Adrenal gland (tissue), 12 donors: ENCODE measurements around the gene OR10A6. TPM values are rescaled to one million over a fixed set of nuclear protein-coding genes. Genes with fewer than 3 reads are reported as not detected.

Experiments used
- DNase-seq, 7 donors: peaks; one replicate each; pipeline ENCODE4 v3.0.0-alpha.2; 2019 to 2020
- H3K27ac ChIP-seq, 5 donors: fragments of 200-600 bp; sonication (generic) in 4 of 5; 1 replicate in 3 of 5; 2 replicates in 2 of 5; pipeline versions ENCODE4 v1.5.1 to v1.8.0; 2016 to 2020; ENCODE audit warnings: mild to moderate bottlenecking in 1 of 5
- H3K27me3 ChIP-seq: fragments of 200-600 bp; 2 replicates; pipeline ENCODE4 v1.8.0; 2021
- H3K36me3 ChIP-seq, 2 donors: fragments of 200-600 bp; replicated peaks in 1 of 2; 1 replicate in 1 of 2; 2 replicates in 1 of 2; pipeline versions ENCODE4 v1.5.1 to v1.8.0; 2018 to 2022
- H3K4me1 ChIP-seq, 2 donors: fragments of 200-600 bp; replicated peaks in 1 of 2; 1 replicate in 1 of 2; 2 replicates in 1 of 2; pipeline versions ENCODE4 v1.5.1 to v1.8.0; 2018 to 2021
- H3K4me3 ChIP-seq, 4 donors: fragments of 200-600 bp; sonication (generic) in 3 of 4; one replicate each; pipeline ENCODE4 v1.5.1; 2016 to 2018
- H3K9me3 ChIP-seq, 3 donors: fragments of 200-600 bp; sonication (generic) in 1 of 3; replicated peaks in 1 of 3; 1 replicate in 2 of 3; 2 replicates in 1 of 3; pipeline versions ENCODE4 v1.5.1 to v1.8.0; 2016 to 2021
- POLR2A ChIP-seq, 2 donors: fragments of 450-650 bp; IDR thresholded peaks; one replicate each; pipeline ENCODE4 v1.6.1; 2017; ENCODE audit warnings: antibody characterized with exemption in 2 of 2, mild to moderate bottlenecking in 2 of 2, moderate library complexity in 1 of 2
- WGBS, 4 donors: extraction: QIAGEN DNeasy Blood & Tissue Kit in 2 of 4; methylation state at CpG; one replicate each; pipeline versions ENCODE4 v1.1.5 to v1.1.7; 2013 to 2017; 5-methylcytosine and 5-hydroxymethylcytosine counted together
- intact Hi-C, 2 donors: fragments of 100-400 bp; cut with DNase I; formaldehyde crosslinking; loops; one replicate each; pipeline versions ENCODE4 v1.14.1 to v1.15.0; 2022 to 2023
- polyA plus RNA-seq, 3 donors: library from polyadenylated mRNA; stranded (reverse); fragments of 200-250 nt in 2 of 3; fragments of 350-450 nt in 1 of 3; fragmentation: Illumina TruSeq in 1 of 3; extraction: RNeasy Lipid Tissue Mini Kit (QIAGEN cat#74804) in 1 of 3; gene quantifications; one replicate each; pipeline ENCODE4 v1.2.3, GENCODE V29; 2013 to 2014
- total RNA-seq, 9 donors: library from RNA; depleted of rRNA in 4 of 9; stranded (reverse); fragments of >200 nt in 4 of 9; fragments of 120-200 nt in 1 of 9; fragmentation: NEBNext Ultra II Directional in 1 of 9; extraction: Animal tissue kit (Norgen Biotek cat#: 25700) in 1 of 9; gene quantifications; one replicate each; pipeline versions ENCODE4 v1.1.0 to v1.2.4, GENCODE V29; 2013 to 2023
- TF ChIP-seq, protein P1 (sequence below), 6 experiments: fragments of 450-650 bp in 4 of 6; fragments of 200-600 bp in 2 of 6; sonication (generic) in 1 of 6; IDR thresholded peaks; 1 replicate in 5 of 6; 2 replicates in 1 of 6; pipeline versions ENCODE4 v1.5.1 to v1.8.0; 2016 to 2021; ENCODE audit warnings: antibody characterized with exemption in 6 of 6, mild to moderate bottlenecking in 2 of 6, moderate library complexity in 1 of 6
- donor health status: healthy with polysubstance abuse.
- donor health status: Bipolar disorder and iron deficiency.
- donor health status: DM: yes; HTN: yes; CAD: no.
- donor health status: DM: no; HTN: no; CAD: no.
- donor health status: DM: no; HTN: no; CAD: no.
- donor health status: DM: yes; HTN: yes; CAD: no.

Gene OR10A6
- total and polyA plus RNA-seq, 12 donors, result not detected

- H3K4me1 ChIP-seq, result no peaks in the 10 kb centered on the region
- 38 to 50% (median 40%) methylated on average over 3 of the region's 3 CpGs for WGBS, 4 donors
- TF ChIP-seq, protein P1, sequence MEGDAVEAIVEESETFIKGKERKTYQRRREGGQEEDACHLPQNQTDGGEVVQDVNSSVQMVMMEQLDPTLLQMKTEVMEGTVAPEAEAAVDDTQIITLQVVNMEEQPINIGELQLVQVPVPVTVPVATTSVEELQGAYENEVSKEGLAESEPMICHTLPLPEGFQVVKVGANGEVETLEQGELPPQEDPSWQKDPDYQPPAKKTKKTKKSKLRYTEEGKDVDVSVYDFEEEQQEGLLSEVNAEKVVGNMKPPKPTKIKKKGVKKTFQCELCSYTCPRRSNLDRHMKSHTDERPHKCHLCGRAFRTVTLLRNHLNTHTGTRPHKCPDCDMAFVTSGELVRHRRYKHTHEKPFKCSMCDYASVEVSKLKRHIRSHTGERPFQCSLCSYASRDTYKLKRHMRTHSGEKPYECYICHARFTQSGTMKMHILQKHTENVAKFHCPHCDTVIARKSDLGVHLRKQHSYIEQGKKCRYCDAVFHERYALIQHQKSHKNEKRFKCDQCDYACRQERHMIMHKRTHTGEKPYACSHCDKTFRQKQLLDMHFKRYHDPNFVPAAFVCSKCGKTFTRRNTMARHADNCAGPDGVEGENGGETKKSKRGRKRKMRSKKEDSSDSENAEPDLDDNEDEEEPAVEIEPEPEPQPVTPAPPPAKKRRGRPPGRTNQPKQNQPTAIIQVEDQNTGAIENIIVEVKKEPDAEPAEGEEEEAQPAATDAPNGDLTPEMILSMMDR (IDR thresholded peaks at IDR 0.05), result no peak
- TF ChIP-seq POLR2A (IDR thresholded peaks at IDR 0.05), result no peak
Measured at GRCh38 chr11:7907121-7907520, 23.9 kb downstream of the OR10A6 start.

DNA sequence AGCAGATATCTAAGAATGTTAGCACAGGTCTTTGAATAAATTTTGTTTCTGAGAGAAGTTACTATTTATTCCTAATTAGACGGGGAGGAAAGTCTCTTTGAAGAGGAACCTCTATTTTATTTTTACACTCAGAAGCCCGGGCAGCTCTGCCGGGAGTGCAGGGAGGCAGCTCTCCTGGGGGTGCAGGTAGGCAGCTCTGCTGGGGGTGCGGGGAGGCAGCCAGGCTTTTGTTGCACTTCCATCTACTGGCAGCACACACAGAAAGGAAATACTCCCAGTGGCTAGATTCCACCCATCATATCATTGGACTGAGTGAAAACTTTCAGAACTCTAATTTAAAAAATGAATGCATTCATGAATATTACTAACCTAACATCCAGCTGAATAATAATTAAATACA, 24.6 kb downstream of the OR10A6 start:
- no peak overlapping the region for H3K27ac ChIP-seq
- WGBS, 4 donors, result 11 to 33% (median 27%) methylated on average over 3 to 4 of the region's 4 CpGs
- no peak for TF ChIP-seq POLR2A (IDR thresholded peaks at IDR 0.05)
- TF ChIP-seq, protein P1 (IDR thresholded peaks at IDR 0.05), result no peak

More at GRCh38 chr11:7907121-7907520, 23.9 kb downstream of the OR10A6 start:
- Histone ChIP-seq H3K27me3 (no peaks in the 10 kb centered on the region), H3K27ac (no peak overlapping the region), H3K36me3 (no peaks in the 10 kb centered on the region), H3K9me3 (no peaks in the 10 kb centered on the region), H3K4me3 (no peak overlapping the region)
- intact Hi-C loops, result no loop called here
- no peak for DNase-seq

GRCh38 chr11:7905961-7906429, 25.1 kb downstream of the OR10A6 start:
- Histone ChIP-seq H3K4me3 (no peak overlapping the region), H3K27ac (no peak overlapping the region), H3K27me3 (no peaks in the 10 kb centered on the region), H3K9me3 (no peaks in the 10 kb centered on the region), H3K36me3 (no peaks in the 10 kb centered on the region), H3K4me1 (no peaks in the 10 kb centered on the region)
- no peak for DNase-seq
- intact Hi-C loops, result no loop called here
- TF ChIP-seq POLR2A (IDR thresholded peaks at IDR 0.05), result no peak
- TF ChIP-seq, protein P1 (IDR thresholded peaks at IDR 0.05), result no peak
- 31 to 58% (median 42%) methylated on average over 2 to 3 of the region's 3 CpGs for WGBS, 4 donors

More for the DNA sequence above, 24.6 kb downstream of the OR10A6 start:
- no peaks in the 10 kb centered on the region for H3K27me3 ChIP-seq
- no peaks in the 10 kb centered on the region for H3K36me3 ChIP-seq
- no peaks in the 10 kb centered on the region for H3K4me1 ChIP-seq
- intact Hi-C loops, result no loop called here
- no peak for DNase-seq
- H3K9me3 ChIP-seq, result no peaks in the 10 kb centered on the region
- no peak overlapping the region for H3K4me3 ChIP-seq

- WGBS, 4 donors, result 59 to 71% (median 62%) methylated on average over 9 of the region's 9 CpGs
- Histone ChIP-seq H3K27ac (no peak overlapping the region), H3K27me3 (no peaks in the 10 kb centered on the region), H3K4me1 (no peaks in the 10 kb centered on the region), H3K9me3 (no peaks in the 10 kb centered on the region), H3K36me3 (no peaks in the 10 kb centered on the region), H3K4me3 (no peak overlapping the region)
- intact Hi-C loops, result no loop called here
- no peak for DNase-seq
- no peak for TF ChIP-seq POLR2A (IDR thresholded peaks at IDR 0.05)
- TF ChIP-seq, protein P1 (IDR thresholded peaks at IDR 0.05), result no peak
Measured at GRCh38 chr11:7905549-7905948, 25.5 kb downstream of the OR10A6 start.
